ENCODE results near the gene UCHL5.

- TF ChIP-seq TAF1 (IDR thresholded peaks at IDR 0.05; ENCODE audit: borderline replicate concordance, insufficient read depth, low read length) (no peak), REST (IDR thresholded peaks at IDR 0.05; ENCODE audit: insufficient read depth in 1 of 2, low read depth in 2 of 2, low read length in 2 of 2) (no peak), POLR2AphosphoS5 (IDR thresholded peaks at IDR 0.05; ENCODE audit: low read depth, low read length) (no peak), SIN3A (IDR thresholded peaks at IDR 0.05; ENCODE audit: borderline replicate concordance, insufficient read depth, low read length) (no peak)
Measured at GRCh38 chr1:193019442-193020026, 39.6 kb downstream of the UCHL5 start.

All from PFSK-1 (cell line).